ENCODE data around the gene TSC22D4. TPM values are rescaled to one million over a fixed set of nuclear protein-coding genes. Genes with fewer than 3 reads are reported as not detected.

Gene TSC22D4
- total RNA-seq, 1 donor from 2014 or later, result 18.5 TPM

DNA sequence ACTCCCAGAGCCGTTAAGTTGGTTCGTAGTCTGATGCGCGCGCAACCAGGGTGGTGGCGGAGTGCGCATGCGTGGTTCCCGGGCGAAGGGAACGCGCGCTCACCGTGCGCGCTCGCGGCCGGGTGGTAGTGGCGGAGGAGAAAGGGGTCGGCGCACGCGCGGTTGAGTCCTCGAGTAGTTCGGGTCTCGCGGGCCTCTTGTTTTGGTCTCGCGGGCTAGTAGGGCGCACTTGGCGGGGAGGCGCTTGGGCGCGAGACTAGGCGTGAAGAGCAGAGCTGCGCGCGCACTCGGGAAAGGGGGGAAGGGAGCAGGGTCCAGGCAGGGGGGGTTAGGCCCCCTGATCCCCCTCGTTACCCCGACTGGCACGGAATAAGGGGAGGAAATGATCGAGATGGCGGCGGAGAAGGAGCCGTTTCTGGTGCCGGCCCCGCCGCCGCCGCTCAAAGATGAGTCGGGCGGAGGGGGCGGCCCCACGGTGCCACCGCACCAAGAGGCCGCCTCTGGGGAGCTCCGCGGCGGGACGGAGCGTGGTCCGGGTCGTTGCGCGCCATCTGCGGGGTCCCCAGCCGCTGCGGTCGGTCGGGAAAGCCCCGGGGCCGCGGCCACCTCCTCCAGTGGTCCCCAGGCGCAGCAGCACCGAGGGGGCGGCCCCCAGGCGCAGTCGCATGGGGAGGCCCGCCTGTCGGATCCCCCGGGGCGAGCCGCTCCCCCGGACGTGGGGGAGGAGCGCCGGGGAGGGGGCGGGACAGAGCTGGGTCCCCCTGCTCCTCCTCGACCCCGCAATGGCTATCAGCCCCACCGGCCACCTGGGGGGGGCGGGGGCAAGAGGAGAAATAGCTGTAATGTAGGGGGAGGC lies 49.1 kb downstream of the TSC22D4 start, which contains the start of gene MEPCE:
Gene MEPCE (plus strand): TSS at position 195 of the 856 bp plus-strand sequence. CDS start 188 bp downstream, at position 383.
- DNase-seq (ENCODE audit: low read depth in 2 of 2), result peak; percentile 86 to 94

DNA sequence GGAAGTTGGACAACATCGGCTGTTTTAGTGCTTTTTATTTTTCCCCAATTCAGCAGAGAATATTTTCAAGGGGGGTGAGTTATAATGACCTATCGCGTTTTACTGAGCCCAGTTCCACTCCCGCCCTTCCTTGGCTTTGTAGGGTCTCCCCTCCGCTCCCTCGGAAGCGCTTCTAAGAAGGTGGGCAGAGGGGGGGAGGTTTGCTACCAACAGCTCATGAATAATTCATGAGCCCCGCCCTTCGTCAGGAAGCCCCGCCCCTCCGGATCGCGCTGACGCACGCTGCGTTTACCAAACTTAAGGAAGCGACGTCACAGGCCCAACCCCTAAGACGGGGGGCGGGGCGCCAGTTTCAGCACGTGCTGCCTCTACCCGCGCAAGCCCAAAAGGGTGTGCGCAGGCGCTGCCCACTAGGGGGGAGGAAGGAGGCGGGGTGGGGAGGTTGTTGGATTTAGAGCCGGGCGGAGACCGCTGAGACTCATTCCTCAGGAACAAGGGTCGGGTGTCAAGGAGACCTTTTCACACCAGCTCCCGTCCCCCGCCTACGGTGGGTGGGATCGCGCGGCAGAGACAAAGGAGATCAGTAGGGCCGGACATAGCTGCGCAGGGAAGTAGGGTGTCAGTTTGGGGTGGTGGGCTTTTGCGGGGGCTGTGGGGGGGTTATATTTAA lies 49.9 kb downstream of the TSC22D4 start:
- peak; percentile 99 to 100 for DNase-seq (ENCODE audit: low read depth in 2 of 2)

DNA sequence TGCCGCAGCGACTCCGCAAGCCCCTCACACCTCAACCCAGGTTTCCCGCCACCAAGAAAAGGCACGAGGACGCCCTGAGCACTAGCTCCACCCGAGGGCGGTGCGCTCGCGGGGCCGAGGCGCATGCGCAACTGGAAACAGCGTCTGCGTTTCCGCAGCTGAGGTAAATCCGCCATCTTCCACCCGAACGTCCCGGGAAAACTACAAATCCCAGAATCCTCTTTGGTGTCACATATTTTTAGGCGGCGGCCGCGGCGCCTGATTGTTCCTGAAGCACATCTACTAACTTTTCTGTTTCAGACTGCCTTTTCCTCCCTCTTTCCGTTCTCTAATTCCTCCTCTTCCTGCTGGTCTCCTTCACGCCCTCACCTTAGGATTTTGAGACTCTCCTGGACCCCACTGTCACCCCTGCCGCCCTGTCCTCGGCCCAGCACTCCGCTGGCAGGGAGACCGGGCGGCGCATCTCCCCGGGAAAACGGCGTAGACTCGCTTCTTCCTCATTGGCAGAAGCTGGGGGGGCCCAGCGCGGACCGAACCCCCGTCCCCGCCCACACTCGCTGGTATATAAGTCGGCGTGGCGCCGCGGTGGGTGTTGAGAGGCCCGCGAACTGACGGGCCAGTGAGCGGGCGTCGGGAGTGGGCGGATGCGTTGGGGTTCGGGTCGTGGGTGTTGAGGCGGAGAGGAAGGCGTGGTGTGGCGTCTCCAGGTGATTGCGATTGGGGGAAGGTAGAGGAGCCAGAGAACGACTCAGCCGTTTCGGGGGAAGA lies 50.6 kb downstream of the TSC22D4 start, which contains the start of gene ZCWPW1:
Gene ZCWPW1 (minus strand): TSS at position 505 of the 768 bp plus-strand sequence. CDS start 8,054 bp downstream, outside the sequence.
- DNase-seq (ENCODE audit: low read depth in 2 of 2), result peak; percentile 96

DNA sequence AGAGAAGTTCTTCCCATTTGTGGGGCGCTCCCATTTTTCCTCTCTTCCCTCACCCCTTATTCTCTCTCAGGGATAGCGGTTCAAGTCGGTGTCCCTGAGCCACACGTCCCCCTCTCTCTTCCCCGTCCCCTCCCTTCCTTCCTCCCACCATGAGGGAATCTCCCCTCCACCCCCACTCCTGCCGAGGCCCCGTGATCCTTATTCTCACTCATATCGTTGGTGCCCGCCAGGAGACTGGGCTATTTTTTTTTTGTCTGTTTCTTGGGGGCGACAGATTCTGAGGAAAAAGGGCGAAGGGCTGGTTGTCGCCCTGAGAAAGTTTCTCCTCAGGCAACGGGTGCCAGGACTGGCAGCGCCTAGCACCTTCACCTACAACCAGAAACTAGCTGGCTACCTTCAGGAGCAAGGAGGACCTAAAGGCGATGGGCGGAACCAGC lies 51.2 kb downstream of the TSC22D4 start:
- no peak for DNase-seq (ENCODE audit: low read depth in 2 of 2)

DNA sequence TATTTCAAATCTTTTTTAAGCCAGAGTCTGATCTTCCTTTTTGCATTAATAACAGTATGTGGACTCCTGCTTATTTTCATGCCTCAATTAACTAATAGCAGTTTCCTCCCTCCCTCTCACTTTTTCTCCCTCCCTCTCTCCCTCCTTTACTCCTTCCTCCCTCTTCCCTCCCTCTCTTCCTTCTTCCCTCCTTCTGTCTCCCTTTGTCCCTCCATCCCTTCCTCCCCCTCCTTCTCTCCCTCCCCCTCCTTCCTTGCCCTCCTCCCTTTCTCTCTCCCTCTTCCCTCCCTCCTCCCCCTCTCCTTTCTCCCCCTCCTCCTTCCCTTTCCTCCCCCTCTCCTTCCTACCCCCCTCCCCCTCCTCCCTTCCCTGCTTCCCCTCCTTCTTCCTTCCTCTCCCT lies 52.5 kb downstream of the TSC22D4 start:
- no peak for DNase-seq (ENCODE audit: low read depth in 2 of 2)

DNA sequence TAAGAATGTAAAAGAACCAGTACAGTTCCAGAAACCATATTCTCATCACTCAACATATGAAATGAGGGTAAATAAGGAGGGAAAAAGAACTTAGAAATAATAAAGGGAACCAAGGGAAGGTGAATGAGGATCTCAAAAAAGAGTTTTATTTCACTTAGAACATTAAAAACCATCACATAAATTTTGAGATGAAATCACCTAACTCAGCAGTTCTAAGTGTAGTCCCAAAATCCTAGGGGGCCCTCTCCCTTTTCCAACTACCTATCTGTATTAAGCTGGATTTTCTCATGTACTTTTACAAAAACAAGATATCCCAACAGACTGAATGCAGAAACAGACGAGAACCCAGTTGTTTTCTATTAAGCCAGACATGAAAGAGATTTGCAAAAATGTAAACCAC lies 53.7 kb downstream of the TSC22D4 start:
- DNase-seq (ENCODE audit: low read depth in 2 of 2), result no peak

DNA sequence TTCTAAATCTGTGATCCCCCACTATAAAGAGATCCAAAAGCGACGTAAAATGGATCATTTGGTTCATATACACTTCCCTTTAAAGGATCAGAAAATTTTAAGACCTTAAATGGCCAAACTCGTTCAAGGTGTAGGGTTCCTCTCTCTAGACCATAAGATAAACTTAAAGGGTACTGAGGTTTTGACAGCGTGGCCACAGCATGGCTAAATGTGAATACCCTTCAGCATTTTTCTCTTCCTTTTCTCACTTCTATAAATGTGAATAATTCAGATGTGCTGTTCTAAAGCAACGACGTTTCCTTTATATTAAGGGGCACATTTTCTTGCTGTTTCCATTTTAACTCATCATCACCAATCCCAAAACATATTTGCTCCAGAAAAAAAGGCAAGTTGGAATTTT lies 55.7 kb downstream of the TSC22D4 start:
- no peak for DNase-seq (ENCODE audit: low read depth in 2 of 2)

DNA sequence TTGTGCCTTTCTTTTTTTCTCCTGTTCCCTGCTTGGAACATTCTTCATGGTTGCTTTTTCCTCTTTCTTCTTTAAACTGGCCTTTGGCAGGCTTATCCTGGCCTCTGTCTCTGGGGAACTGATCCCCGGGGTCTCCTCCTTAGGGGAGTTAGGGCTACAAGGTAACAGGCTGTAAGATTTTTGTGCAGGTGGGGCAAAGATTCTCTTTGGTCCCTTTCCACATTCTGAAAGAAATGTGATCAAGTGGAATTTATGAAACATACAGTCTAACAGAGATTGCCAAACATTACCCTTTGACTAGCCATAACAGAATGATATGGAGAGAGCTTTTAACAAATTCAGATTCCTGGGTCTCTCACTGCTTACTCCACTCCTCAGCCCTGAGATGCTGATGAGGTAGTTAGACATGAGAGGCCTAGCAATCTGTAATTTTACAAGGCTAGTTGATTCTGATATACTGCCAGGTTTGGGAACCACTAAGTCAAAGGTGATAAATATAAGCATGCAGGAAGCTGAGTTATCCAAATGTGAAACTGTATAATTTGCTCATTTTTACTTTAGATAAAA lies 59.3 kb downstream of the TSC22D4 start:
- no peak for DNase-seq (ENCODE audit: low read depth in 2 of 2)

DNA sequence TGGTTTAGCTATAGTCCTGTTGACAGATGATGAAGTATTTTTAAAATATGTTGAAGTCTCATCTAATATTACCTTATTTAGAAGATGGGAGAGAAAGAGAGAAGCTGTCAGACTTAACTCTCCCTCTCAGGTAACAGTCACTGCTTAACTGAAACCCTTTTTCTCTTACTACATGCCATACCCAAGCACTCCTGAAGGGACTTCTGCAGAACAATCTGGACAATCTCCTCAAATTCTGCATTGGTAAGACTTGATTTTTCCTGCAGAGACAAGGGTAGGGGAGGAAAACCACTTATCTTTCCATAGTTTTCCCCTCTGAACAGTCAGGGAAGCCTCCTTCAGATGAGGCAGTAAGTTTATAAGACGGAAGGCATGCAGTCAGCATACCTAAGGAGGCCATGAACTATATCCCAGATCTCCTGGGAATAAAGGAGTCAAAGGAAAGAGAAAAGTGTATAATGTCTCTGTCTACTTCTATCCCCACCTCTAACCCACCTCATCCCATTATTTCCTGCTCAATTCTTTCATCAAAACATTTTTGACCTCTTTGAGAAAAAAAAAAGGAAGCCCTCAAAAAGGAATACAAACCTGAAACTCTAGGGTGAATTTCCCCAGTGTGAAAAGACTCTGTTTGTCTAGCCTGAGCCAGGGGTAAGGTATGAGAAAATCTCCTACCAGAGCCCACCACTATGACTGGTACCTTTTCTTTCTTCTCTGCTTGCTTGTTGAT lies 59.9 kb downstream of the TSC22D4 start:
- no peak for DNase-seq (ENCODE audit: low read depth in 2 of 2)

Other genes with a start within 250 kb of the TSC22D4 start
- not detected in 2 replicates for gene SPDYE3, start 171.5 kb downstream of the TSC22D4 start, total RNA-seq
- gene PILRB, start 121.1 kb downstream of the TSC22D4 start, total RNA-seq, result 4.1 and 10.2 TPM in 2 replicates
- 0.13 TPM in 1 of 2 replicates, not detected in the other for gene PILRA, start 105.7 kb downstream of the TSC22D4 start, total RNA-seq
- 0.76 and 0.77 TPM in 2 replicates for gene ZCWPW1, start 50.5 kb downstream of the TSC22D4 start, total RNA-seq
- gene MEPCE, start 49.4 kb downstream of the TSC22D4 start, total RNA-seq, result 32.2 and 49.6 TPM in 2 replicates
- 10.1 and 11.6 TPM in 2 replicates for gene PPP1R35, start 42.7 kb downstream of the TSC22D4 start, total RNA-seq
- 0.39 and 0.76 TPM in 2 replicates for gene SPACDR, start 15.0 kb downstream of the TSC22D4 start, total RNA-seq
- 2.1 and 3.9 TPM in 2 replicates for gene NYAP1, start 4.7 kb upstream of the TSC22D4 start, total RNA-seq
- 28.5 and 51.7 TPM in 2 replicates for gene AGFG2, start 60.0 kb upstream of the TSC22D4 start, total RNA-seq
- 0.13 TPM in 1 of 2 replicates, not detected in the other for gene SAP25, start 94.7 kb upstream of the TSC22D4 start, total RNA-seq
- gene LRCH4, start 106.9 kb upstream of the TSC22D4 start, total RNA-seq, result 5.1 and 6.1 TPM in 2 replicates
- gene FBXO24, start 107.1 kb upstream of the TSC22D4 start, total RNA-seq, result 0.13 and 0.25 TPM in 2 replicates
- gene PCOLCE, start 123.1 kb upstream of the TSC22D4 start, total RNA-seq, result 0.13 and 0.51 TPM in 2 replicates
- gene MOSPD3, start 133.3 kb upstream of the TSC22D4 start, total RNA-seq, result 6.7 and 6.8 TPM in 2 replicates
- 0.13 and 0.26 TPM in 2 replicates for gene TFR2, start 162.3 kb upstream of the TSC22D4 start, total RNA-seq
- gene ACTL6B, start 177.2 kb upstream of the TSC22D4 start, total RNA-seq, result not detected in 2 replicates
- 61.2 and 97.4 TPM in 2 replicates for gene GNB2, start 194.5 kb upstream of the TSC22D4 start, total RNA-seq
- gene GIGYF1, start 215.0 kb upstream of the TSC22D4 start, total RNA-seq, result 9.0 and 15.2 TPM in 2 replicates
- 32.2 and 36.6 TPM in 2 replicates for gene POP7, start 226.9 kb upstream of the TSC22D4 start, total RNA-seq
- gene EPO, start 241.3 kb upstream of the TSC22D4 start, total RNA-seq, result not detected in 2 replicates

All from dermis microvascular lymphatic vessel endothelial cell (primary cell).